Esophagus squamous epithelium (tissue), 5 donors: ENCODE measurements around the gene KLHDC8A. TPM values are rescaled to one million over a fixed set of nuclear protein-coding genes. Genes with fewer than 3 reads are reported as not detected.

Source experiments
- DNase-seq: peaks from one replicate; lab custom pipeline; 2025; lab: John Stamatoyannopoulos, UW
- H3K27ac ChIP-seq, 4 donors: fragments of 200-600 bp; sonication (generic); one replicate each; pipeline ENCODE4 v1.5.1; 2016 to 2019; ENCODE audit warnings: mild to moderate bottlenecking in 1 of 4
- H3K27me3 ChIP-seq, 4 donors: fragments of 200-600 bp; sonication (generic); 1 replicate in 3 of 4; 2 replicates in 1 of 4; pipeline versions ENCODE4 v1.5.1 to v1.6.0; 2017 to 2021; ENCODE audit warnings: antibody characterized with exemption in 1 of 4
- H3K36me3 ChIP-seq, 3 donors: fragments of 200-600 bp; sonication (generic); one replicate each; pipeline ENCODE4 v1.5.1; 2016 to 2019
- H3K4me1 ChIP-seq, 3 donors: fragments of 200-600 bp; sonication (generic); one replicate each; pipeline ENCODE4 v1.5.1; 2017 to 2019
- H3K4me3 ChIP-seq, 4 donors: fragments of 200-600 bp; sonication (generic); 1 replicate in 3 of 4; 2 replicates in 1 of 4; pipeline ENCODE4 v1.5.1; 2016 to 2019; ENCODE audit warnings: mild to moderate bottlenecking in 2 of 4, moderate library complexity in 1 of 4
- H3K9me3 ChIP-seq, 3 donors: fragments of 200-600 bp; sonication (generic); one replicate each; pipeline ENCODE4 v1.5.1; 2016 to 2019
- CTCF ChIP-seq, 6 experiments: fragments of 450-650 bp in 4 of 6; fragments of 200-600 bp in 2 of 6; sonication (generic) in 2 of 6; IDR thresholded peaks; one replicate each; pipeline ENCODE4 v1.5.1; 2016 to 2019; ENCODE audit warnings: antibody characterized with exemption in 6 of 6, mild to moderate bottlenecking in 4 of 6, moderate library complexity in 4 of 6
- POLR2A ChIP-seq, 4 donors: fragments of 450-650 bp; IDR thresholded peaks; one replicate each; pipeline ENCODE4 v1.6.1; 2017; ENCODE audit warnings: antibody characterized with exemption in 4 of 4, mild to moderate bottlenecking in 4 of 4, moderate library complexity in 3 of 4
- WGBS, 2 donors: methylation state at CpG; one replicate each; pipeline ENCODE4 v1.1.5; 2018; 5-methylcytosine and 5-hydroxymethylcytosine counted together
- intact Hi-C: fragments of 100-400 bp; cut with DNase I; formaldehyde crosslinking; loops from one replicate; pipeline ENCODE4 v1.15.0; 2022
- total RNA-seq, 4 donors: library from RNA; depleted of rRNA; stranded (reverse); fragments of >200 nt; gene quantifications; one replicate each; pipeline ENCODE4 v1.1.0, GENCODE V29; 2016
- donor health status: DM: yes; HTN: yes; CAD: no.

KLHDC8A gene
- total RNA-seq, 4 donors from 2014 or later = 0.97 to 4.4 (median 2.1) TPM

GRCh38 chr1:205303247-205303888 is 53.4 kb downstream of the KLHDC8A start:
- H3K36me3 ChIP-seq = peaks cover 40 to 72% (median 43%) of the 10 kb centered on the region in 3 donors
- 93 to 95% methylated on average over 3 to 4 of the region's 20 CpGs for WGBS, 2 donors
- TF ChIP-seq POLR2A (IDR thresholded peaks at IDR 0.05) = no peak
- TF ChIP-seq CTCF (IDR thresholded peaks at IDR 0.05) = no peak

GRCh38 chr1:205301842-205302588 is 54.7 kb downstream of the KLHDC8A start:
- Histone ChIP-seq H3K4me1 (peaks cover 5 to 18% (median 11%) of the 10 kb centered on the region in 3 donors), H3K4me3 (no peak overlapping the region), H3K9me3 (no peaks in the 10 kb centered on the region), H3K36me3 (peaks cover 29 to 59% (median 33%) of the 10 kb centered on the region in 3 donors), H3K27ac (peak overlapping the region in 1 of 4 donors; percentile 22), H3K27me3 (no peaks in the 10 kb centered on the region)
- intact Hi-C loops = no loop called here
- 70 to 75% methylated on average over 5 of the region's 6 CpGs for WGBS, 2 donors
- TF ChIP-seq CTCF (IDR thresholded peaks at IDR 0.05) (no peak), POLR2A (IDR thresholded peaks at IDR 0.05) (no peak)
- no peak for DNase-seq

More at GRCh38 chr1:205303247-205303888, 53.4 kb downstream of the KLHDC8A start:
- Histone ChIP-seq H3K27ac (no peak overlapping the region), H3K4me3 (no peak overlapping the region), H3K9me3 (no peaks in the 10 kb centered on the region), H3K4me1 (peaks cover 5 to 22% (median 11%) of the 10 kb centered on the region in 3 donors), H3K27me3 (no peaks in the 10 kb centered on the region)
- DNase-seq = no peak
- intact Hi-C loops = no loop called here

- Histone ChIP-seq H3K4me3 (no peak overlapping the region), H3K27me3 (no peaks in the 10 kb centered on the region), H3K9me3 (no peaks in the 10 kb centered on the region), H3K27ac (peak overlapping the region in 2 of 4 donors; percentile 6 to 22), H3K4me1 (peaks cover 5 to 20% (median 11%) of the 10 kb centered on the region in 3 donors), H3K36me3 (peaks cover 26 to 52% (median 27%) of the 10 kb centered on the region in 3 donors)
- DNase-seq = no peak
- whole genome bisulfite sequencing, 2 donors = 20 to 80% methylated on average over 2 to 3 of the region's 14 CpGs
- TF ChIP-seq CTCF (IDR thresholded peaks at IDR 0.05) = no peak
- no peak for TF ChIP-seq POLR2A (IDR thresholded peaks at IDR 0.05)
- intact Hi-C loops = no loop called here
Observed at GRCh38 chr1:205301205-205301821, 55.4 kb downstream of the KLHDC8A start.

- no peaks in the 10 kb centered on the region for H3K9me3 ChIP-seq
- TF ChIP-seq CTCF (IDR thresholded peaks at IDR 0.05) = no peak
- no peak for TF ChIP-seq POLR2A (IDR thresholded peaks at IDR 0.05)
Observed at GRCh38 chr1:205300149-205300548, 56.6 kb downstream of the KLHDC8A start.

More at GRCh38 chr1:205300149-205300548, 56.6 kb downstream of the KLHDC8A start:
- Histone ChIP-seq H3K27me3 (no peaks in the 10 kb centered on the region), H3K4me1 (peaks cover 5 to 32% (median 11%) of the 10 kb centered on the region in 3 donors), H3K4me3 (no peak overlapping the region), H3K27ac (peak overlapping the region in 1 of 4 donors; percentile 29), H3K36me3 (peaks cover 18 to 40% (median 25%) of the 10 kb centered on the region in 3 donors)
- DNase-seq = no peak
- intact Hi-C loops = no loop called here
- 74 to 82% methylated on average over 5 to 8 of the region's 9 CpGs for WGBS, 2 donors
